Measurements from ENCODE around the gene ZNF408. TPM values are rescaled to one million over a fixed set of nuclear protein-coding genes. Genes with fewer than 3 reads are reported as not detected.

The ZNF408 gene
- polyA plus RNA-seq, 1 of the 3 experiments (the other 2 are of a cell fraction): 7.1 TPM

DNA sequence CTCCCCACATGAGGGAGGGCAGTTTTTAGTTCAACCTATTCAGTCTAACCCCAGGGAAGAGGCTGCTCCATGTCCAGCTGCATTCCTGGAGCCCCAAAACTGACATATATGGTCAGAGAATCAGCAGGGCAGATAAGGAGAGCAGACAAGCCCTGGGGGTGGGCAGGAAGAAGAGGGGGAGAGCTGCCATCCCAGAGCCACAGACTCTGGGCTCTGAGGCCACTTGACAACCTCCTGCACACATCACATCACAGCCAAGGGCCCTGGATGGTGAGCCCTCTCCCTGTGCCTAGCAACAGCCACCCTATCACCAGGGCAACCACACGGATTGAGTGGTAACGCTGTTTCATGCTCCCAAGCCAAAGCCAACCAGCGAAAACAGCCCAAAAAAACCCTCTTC lies 3.5 kb upstream of the ZNF408 start:
- H3K9ac ChIP-seq: 0 out of 2 replicates have a peak overlapping the region, but pooled peaks have one; percentile 28
- peaks cover 5% of the 10 kb centered on the region; the same call in 1 of the 2 replicates for H4K20me1 ChIP-seq (ENCODE audit: insufficient read depth)
- peaks cover 6% of the 10 kb centered on the region for H3F3A ChIP-seq (replicated peaks; ENCODE audit: insufficient read depth)
- no peaks in the 10 kb centered on the region for H3K9me3 ChIP-seq
- H3K4me3 ChIP-seq (ENCODE audit: low read depth in 2 of 2, low read length in 1 of 2): no peak overlapping the region; a peak in 1 of 4 replicates
- H3K9me2 ChIP-seq: no peaks in the 10 kb centered on the region
- no peaks in the 10 kb centered on the region for H3K27me3 ChIP-seq (ENCODE audit: insufficient read depth)
- peaks cover 58% of the 10 kb centered on the region for H3K79me2 ChIP-seq (ENCODE audit: insufficient read depth)
- H3K36me3 ChIP-seq (replicated peaks in 1 of 2; ENCODE audit: control insufficient read depth in 1 of 2, insufficient read depth in 2 of 2, low read length in 1 of 2): peaks cover 29 to 31% of the 10 kb centered on the region in 2 experiments
- H3K4me2 ChIP-seq: no peak overlapping the region
- no peak overlapping the region for H2AFZ ChIP-seq (ENCODE audit: low read depth)
- ChIA-PET CTCF (interaction anchor here (1.3 kb wide), 1 partner anchor 79 kb away, joined by 7 read pairs; no protein-coding TSS in a partner anchor), POLR2A (interaction anchor here (0.9 kb wide), 1 partner anchor 11 kb away, joined by 3 read pairs; no protein-coding TSS in a partner anchor)
- H3K4me1 ChIP-seq (ENCODE audit: control insufficient read depth in 1 of 2, insufficient read depth in 2 of 2, low read depth in 1 of 2, low read length in 1 of 2): peaks cover 18 to 33% of the 10 kb centered on the region in 2 experiments; a peak in 3 of 4 replicates
- peak overlapping the region in 1 of 2 experiments; percentile 92; a peak in 2 of 4 replicates for H3K27ac ChIP-seq (ENCODE audit: low read depth in 2 of 2, low read length in 1 of 2)
- peak; percentile 77 for DNase-seq
- 50% methylated on average over 2 of the region's 3 CpGs for WGBS (ENCODE audit: low lambda C conversion rate)
- TF ChIP-seq EP300 (IDR thresholded peaks at IDR 0.05; ENCODE audit: borderline replicate concordance in 1 of 2, low read depth in 1 of 2, low read length in 1 of 2) (peak in 1 of 2 experiments; percentile 39; a peak in 1 of 4 replicates), JUND (IDR thresholded peaks at IDR 0.05) (no peak), TAF1 (IDR thresholded peaks at IDR 0.05; ENCODE audit: borderline replicate concordance, low read depth, low read length) (no peak), RFX5 (IDR thresholded peaks at IDR 0.05; ENCODE audit: low read length) (peak; percentile 79), NFIC (IDR thresholded peaks at IDR 0.05; ENCODE audit: borderline replicate concordance) (no peak), EZH2phosphoT487 (IDR thresholded peaks at IDR 0.05; ENCODE audit: borderline replicate concordance, low read depth) (no peak), MXI1 (IDR thresholded peaks at IDR 0.05; ENCODE audit: low read depth, low read length) (peak; percentile 80), MEF2A (IDR thresholded peaks at IDR 0.05; ENCODE audit: borderline replicate concordance, low read depth) (no peak), FOXJ3 (CRISPR knock-in tag; IDR thresholded peaks at IDR 0.05) (no peak), USF1 (IDR thresholded peaks at IDR 0.05; ENCODE audit: borderline replicate concordance, low read depth) (no peak), ZBTB33 (IDR thresholded peaks at IDR 0.05; ENCODE audit: borderline replicate concordance, low read depth) (no peak), SIN3A (IDR thresholded peaks at IDR 0.05; ENCODE audit: borderline replicate concordance, low read depth, low read length) (no peak), USF2 (IDR thresholded peaks at IDR 0.05; ENCODE audit: borderline replicate concordance, low read depth, low read length) (no peak), NRF1 (IDR thresholded peaks at IDR 0.05; ENCODE audit: low read depth, low read length) (no peak), POLR2AphosphoS5 (IDR thresholded peaks at IDR 0.05; ENCODE audit: low read depth, low read length) (no peak), CTCF (IDR thresholded peaks at IDR 0.05) (no peak), RXRA (IDR thresholded peaks at IDR 0.05; ENCODE audit: borderline replicate concordance, low read depth) (no peak), GABPA (IDR thresholded peaks at IDR 0.05; ENCODE audit: low read depth) (no peak), ELF1 (IDR thresholded peaks at IDR 0.05) (no peak), RCOR1 (IDR thresholded peaks at IDR 0.05; ENCODE audit: low read length) (peak; percentile 70), CHD2 (IDR thresholded peaks at IDR 0.05; ENCODE audit: low read length, partially characterized antibody) (peak; percentile 11), RAD21 (IDR thresholded peaks at IDR 0.05; ENCODE audit: low read length) (no peak), TCF12 (IDR thresholded peaks at IDR 0.05) (no peak), FOXM1 (IDR thresholded peaks at IDR 0.05; ENCODE audit: low read depth) (no peak), FOSL2 (IDR thresholded peaks at IDR 0.05; ENCODE audit: borderline replicate concordance, low read depth) (no peak), SMC3 (IDR thresholded peaks at IDR 0.05; ENCODE audit: low read depth, low read length) (no peak), YY1 (IDR thresholded peaks at IDR 0.05; ENCODE audit: low read depth) (no peak)
- TF ChIP-seq, protein P1, sequence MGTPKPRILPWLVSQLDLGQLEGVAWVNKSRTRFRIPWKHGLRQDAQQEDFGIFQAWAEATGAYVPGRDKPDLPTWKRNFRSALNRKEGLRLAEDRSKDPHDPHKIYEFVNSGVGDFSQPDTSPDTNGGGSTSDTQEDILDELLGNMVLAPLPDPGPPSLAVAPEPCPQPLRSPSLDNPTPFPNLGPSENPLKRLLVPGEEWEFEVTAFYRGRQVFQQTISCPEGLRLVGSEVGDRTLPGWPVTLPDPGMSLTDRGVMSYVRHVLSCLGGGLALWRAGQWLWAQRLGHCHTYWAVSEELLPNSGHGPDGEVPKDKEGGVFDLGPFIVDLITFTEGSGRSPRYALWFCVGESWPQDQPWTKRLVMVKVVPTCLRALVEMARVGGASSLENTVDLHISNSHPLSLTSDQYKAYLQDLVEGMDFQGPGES (IDR thresholded peaks at IDR 0.05; ENCODE audit: low read depth, low read length): no peak
- TF ChIP-seq, protein P2, sequence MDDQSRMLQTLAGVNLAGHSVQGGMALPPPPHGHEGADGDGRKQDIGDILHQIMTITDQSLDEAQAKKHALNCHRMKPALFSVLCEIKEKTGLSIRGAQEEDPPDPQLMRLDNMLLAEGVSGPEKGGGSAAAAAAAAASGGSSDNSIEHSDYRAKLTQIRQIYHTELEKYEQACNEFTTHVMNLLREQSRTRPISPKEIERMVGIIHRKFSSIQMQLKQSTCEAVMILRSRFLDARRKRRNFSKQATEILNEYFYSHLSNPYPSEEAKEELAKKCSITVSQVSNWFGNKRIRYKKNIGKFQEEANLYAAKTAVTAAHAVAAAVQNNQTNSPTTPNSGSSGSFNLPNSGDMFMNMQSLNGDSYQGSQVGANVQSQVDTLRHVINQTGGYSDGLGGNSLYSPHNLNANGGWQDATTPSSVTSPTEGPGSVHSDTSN (IDR thresholded peaks at IDR 0.05): no peak
